Smooth muscle cell (in vitro differentiated cells): ENCODE data around the gene SLC16A6. TPM values are rescaled to one million over a fixed set of nuclear protein-coding genes. Genes with fewer than 3 reads are reported as not detected.

Experiments used
- DNase-seq: peaks from one replicate; lab custom pipeline; 2025; ENCODE audit not compliant: unreplicated experiment; lab: John Stamatoyannopoulos, UW
- H2AFZ ChIP-seq: fragments of 200-600 bp; sonication (generic); 2 replicates; pipeline ENCODE4 v1.6.0; 2016; ENCODE audit warnings: antibody characterized with exemption, low read depth, mild to moderate bottlenecking
- H3F3A ChIP-seq: fragments of 200-600 bp; sonication (generic); 2 replicates; pipeline ENCODE4 v1.6.0; 2017; ENCODE audit warnings: antibody characterized with exemption, low read depth
- H3K27ac ChIP-seq: fragments of 200-600 bp; sonication (generic); 2 replicates; pipeline ENCODE4 v1.5.1; 2016; ENCODE audit warnings: low read depth, mild to moderate bottlenecking
- H3K27me3 ChIP-seq: fragments of 200-600 bp; sonication (generic); 2 replicates; pipeline ENCODE4 v1.6.1; 2016; ENCODE audit warnings: low read depth, mild to moderate bottlenecking
- H3K36me3 ChIP-seq: fragments of 200-600 bp; sonication (generic); 2 replicates; pipeline ENCODE4 v1.5.1; 2016; ENCODE audit warnings: low read depth
- H3K4me1 ChIP-seq: fragments of 200-600 bp; sonication (generic); 2 replicates; pipeline ENCODE4 v1.5.1; 2016; ENCODE audit warnings: low read depth
- H3K4me2 ChIP-seq: fragments of 200-600 bp; sonication (generic); 2 replicates; pipeline ENCODE4 v1.6.0; 2016; ENCODE audit warnings: mild to moderate bottlenecking
- H3K4me3 ChIP-seq: fragments of 200-600 bp; sonication (generic); 2 replicates; pipeline ENCODE4 v1.5.1; 2016; ENCODE audit warnings: mild to moderate bottlenecking
- H3K79me2 ChIP-seq: fragments of 200-600 bp; sonication (generic); 2 replicates; pipeline ENCODE4 v1.6.0; 2016; ENCODE audit warnings: low read depth, mild to moderate bottlenecking
- H3K9ac ChIP-seq: fragments of 200-600 bp; sonication (generic); 2 replicates; pipeline ENCODE4 v1.6.0; 2016; ENCODE audit warnings: low read depth
- H3K9me3 ChIP-seq: fragments of 200-600 bp; sonication (generic); replicated peaks from 2 replicates; pipeline ENCODE4 v1.5.1; 2016; ENCODE audit warnings: low read depth
- H4K20me1 ChIP-seq: fragments of 200-600 bp; sonication (generic); 2 replicates; pipeline ENCODE4 v1.6.0; 2016; ENCODE audit warnings: low read depth
- WGBS: methylation state at CpG from one replicate; pipeline ENCODE4 v1.1.7; 2016; ENCODE audit warnings: low lambda C conversion rate; 5-methylcytosine and 5-hydroxymethylcytosine counted together
- polyA plus RNA-seq: library from polyadenylated mRNA; unstranded; fragments of >200 nt; fragmentation: Nextera tagmentation; extraction: Ambion mirVana; gene quantifications from 2 replicates; pipeline ENCODE4 v1.2.1, GENCODE V29; 2016
- total RNA-seq: library from RNA; depleted of rRNA; stranded (reverse); fragments of >200 nt; gene quantifications from 2 replicates; pipeline ENCODE4 v1.2.3, GENCODE V29; 2014
- TF ChIP-seq, protein P1 (sequence below): fragments of 200-600 bp; sonication (generic); IDR thresholded peaks from 2 replicates; pipeline ENCODE4 v1.5.1; 2017; ENCODE audit warnings: borderline replicate concordance, mild to moderate bottlenecking, antibody characterized with exemption; ENCODE audit not compliant: insufficient read depth, poor library complexity, severe bottlenecking

SLC16A6 gene
- total and polyA plus RNA-seq, 2 experiments from 2014 or later = 0.04 TPM; not detected in 1

- no peaks in the 10 kb centered on the region for H3F3A ChIP-seq
- WGBS = 33% methylated on average over 4 of the region's 4 CpGs
- H3K36me3 ChIP-seq = no peaks in the 10 kb centered on the region
- no peaks in the 10 kb centered on the region for H3K79me2 ChIP-seq
- no peak for DNase-seq
- no peaks in the 10 kb centered on the region for H3K27me3 ChIP-seq
- H3K4me1 ChIP-seq = no peaks in the 10 kb centered on the region
- H3K27ac ChIP-seq = peak overlapping the region; percentile 89
- no peak overlapping the region for H3K4me3 ChIP-seq
- TF ChIP-seq, protein P1, sequence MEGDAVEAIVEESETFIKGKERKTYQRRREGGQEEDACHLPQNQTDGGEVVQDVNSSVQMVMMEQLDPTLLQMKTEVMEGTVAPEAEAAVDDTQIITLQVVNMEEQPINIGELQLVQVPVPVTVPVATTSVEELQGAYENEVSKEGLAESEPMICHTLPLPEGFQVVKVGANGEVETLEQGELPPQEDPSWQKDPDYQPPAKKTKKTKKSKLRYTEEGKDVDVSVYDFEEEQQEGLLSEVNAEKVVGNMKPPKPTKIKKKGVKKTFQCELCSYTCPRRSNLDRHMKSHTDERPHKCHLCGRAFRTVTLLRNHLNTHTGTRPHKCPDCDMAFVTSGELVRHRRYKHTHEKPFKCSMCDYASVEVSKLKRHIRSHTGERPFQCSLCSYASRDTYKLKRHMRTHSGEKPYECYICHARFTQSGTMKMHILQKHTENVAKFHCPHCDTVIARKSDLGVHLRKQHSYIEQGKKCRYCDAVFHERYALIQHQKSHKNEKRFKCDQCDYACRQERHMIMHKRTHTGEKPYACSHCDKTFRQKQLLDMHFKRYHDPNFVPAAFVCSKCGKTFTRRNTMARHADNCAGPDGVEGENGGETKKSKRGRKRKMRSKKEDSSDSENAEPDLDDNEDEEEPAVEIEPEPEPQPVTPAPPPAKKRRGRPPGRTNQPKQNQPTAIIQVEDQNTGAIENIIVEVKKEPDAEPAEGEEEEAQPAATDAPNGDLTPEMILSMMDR = no peak
- no peak overlapping the region for H3K4me2 ChIP-seq
- no peak overlapping the region for H3K9ac ChIP-seq
- H3K9me3 ChIP-seq = no peaks in the 10 kb centered on the region
- no peak overlapping the region for H2AFZ ChIP-seq
- H4K20me1 ChIP-seq = no peaks in the 10 kb centered on the region
Observed at GRCh38 chr17:68328676-68329075, 37.7 kb upstream of the SLC16A6 start.

GRCh38 chr17:68327823-68328557, 37.1 kb upstream of the SLC16A6 start:
- Histone ChIP-seq H3K4me3 (no peak overlapping the region), H3K79me2 (no peaks in the 10 kb centered on the region), H3K9me3 (no peaks in the 10 kb centered on the region), H3K36me3 (no peaks in the 10 kb centered on the region), H3K9ac (no peak overlapping the region), H3K27ac (peak overlapping the region; percentile 63), H3F3A (no peaks in the 10 kb centered on the region), H2AFZ (no peak overlapping the region), H3K4me1 (no peaks in the 10 kb centered on the region), H3K27me3 (no peaks in the 10 kb centered on the region), H3K4me2 (no peak overlapping the region), H4K20me1 (no peaks in the 10 kb centered on the region)
- WGBS = 89% methylated on average over 8 of the region's 8 CpGs
- TF ChIP-seq, protein P1 = no peak
- no peak for DNase-seq

DNA sequence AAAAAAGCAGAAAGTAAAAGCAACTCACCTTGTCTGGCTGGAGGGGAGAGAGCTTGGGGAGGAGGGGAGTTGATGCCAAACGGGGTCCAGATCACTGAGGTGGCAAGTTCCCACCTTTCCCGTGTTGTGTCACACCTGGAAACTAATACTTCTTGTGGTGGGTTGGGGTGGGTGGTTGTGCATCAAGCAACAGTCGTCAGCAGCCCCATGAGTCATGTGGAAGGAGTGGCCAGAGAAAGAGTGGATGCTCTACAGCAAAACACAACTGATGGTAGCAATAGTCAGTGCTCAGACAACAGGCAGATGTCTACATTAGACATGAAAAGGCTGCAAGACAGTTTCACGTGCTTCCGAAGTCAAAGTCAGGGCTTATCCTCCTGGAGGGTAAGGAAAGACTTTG, 35.8 kb upstream of the SLC16A6 start:
- TF ChIP-seq, protein P1 = no peak
- H3K4me1 ChIP-seq = peaks cover 5% of the 10 kb centered on the region
- H3K27me3 ChIP-seq = no peaks in the 10 kb centered on the region
- 63% methylated on average over 5 of the region's 5 CpGs for WGBS
- no peak overlapping the region for H3K4me2 ChIP-seq
- H3K4me3 ChIP-seq = no peak overlapping the region
- H4K20me1 ChIP-seq = no peaks in the 10 kb centered on the region
- DNase-seq = no peak
- H3K27ac ChIP-seq = no peak overlapping the region
- no peaks in the 10 kb centered on the region for H3K9me3 ChIP-seq
- H3K36me3 ChIP-seq = no peaks in the 10 kb centered on the region
- H3K9ac ChIP-seq = no peak overlapping the region
- no peaks in the 10 kb centered on the region for H3F3A ChIP-seq
- H2AFZ ChIP-seq = no peak overlapping the region
- H3K79me2 ChIP-seq = no peaks in the 10 kb centered on the region

- Histone ChIP-seq H3K79me2 (no peaks in the 10 kb centered on the region), H2AFZ (no peak overlapping the region), H3K27ac (no peak overlapping the region), H3K4me1 (peaks cover 6% of the 10 kb centered on the region), H3F3A (no peaks in the 10 kb centered on the region), H4K20me1 (no peaks in the 10 kb centered on the region), H3K27me3 (no peaks in the 10 kb centered on the region), H3K4me2 (no peak overlapping the region), H3K9me3 (no peaks in the 10 kb centered on the region), H3K36me3 (no peaks in the 10 kb centered on the region), H3K4me3 (no peak overlapping the region), H3K9ac (no peak overlapping the region)
- DNase-seq = no peak
- TF ChIP-seq, protein P1 = no peak
- WGBS = 70% methylated on average over 5 of the region's 5 CpGs
Observed at GRCh38 chr17:68325961-68326360, 35.0 kb upstream of the SLC16A6 start.
